Loucy (cell line): ENCODE results near the gene DHFR.

Experiments
- EZH2phosphoT487 ChIP-seq: fragments of 200-600 bp; IDR thresholded peaks from 2 replicates; pipeline ENCODE4 v1.6.1; 2018; ENCODE audit warnings: antibody characterized with exemption, mild to moderate bottlenecking, moderate library complexity, borderline replicate concordance
- TF ChIP-seq, protein P1 (sequence below): fragments of 200-600 bp; sonication (generic); conservative IDR thresholded peaks from 2 replicates; pipeline ENCODE4 v1.5.1; 2014; ENCODE audit warnings: mild to moderate bottlenecking, antibody characterized with exemption, low read length

DNA sequence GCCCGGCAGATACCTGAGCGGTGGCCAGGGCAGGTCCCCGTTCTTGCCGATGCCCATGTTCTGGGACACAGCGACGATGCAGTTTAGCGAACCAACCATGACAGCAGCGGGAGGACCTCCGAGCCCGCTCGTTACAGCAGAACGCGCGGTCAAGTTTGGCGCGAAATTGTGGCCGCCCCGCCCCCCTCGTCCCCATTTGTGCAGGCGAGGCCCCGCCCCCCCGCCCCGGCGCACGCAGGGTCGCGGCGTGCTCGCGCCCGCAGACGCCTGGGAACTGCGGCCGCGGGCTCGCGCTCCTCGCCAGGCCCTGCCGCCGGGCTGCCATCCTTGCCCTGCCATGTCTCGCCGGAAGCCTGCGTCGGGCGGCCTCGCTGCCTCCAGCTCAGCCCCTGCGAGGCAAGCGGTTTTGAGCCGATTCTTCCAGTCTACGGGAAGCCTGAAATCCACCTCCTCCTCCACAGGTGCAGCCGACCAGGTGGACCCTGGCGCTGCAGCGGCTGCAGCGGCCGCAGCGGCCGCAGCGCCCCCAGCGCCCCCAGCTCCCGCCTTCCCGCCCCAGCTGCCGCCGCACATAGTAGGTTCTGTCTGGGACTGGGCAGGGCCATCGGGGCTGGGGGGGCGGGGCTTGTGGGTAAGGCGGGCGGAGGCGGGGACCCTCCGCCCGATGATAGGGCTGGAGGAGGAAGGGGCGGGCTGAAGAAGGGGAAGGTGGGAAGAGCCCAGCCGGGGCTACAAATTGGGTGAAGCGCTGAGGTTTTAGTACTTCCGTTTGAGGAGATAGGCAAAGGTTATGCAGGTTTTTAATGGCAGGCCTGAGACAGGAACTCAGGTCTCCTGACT lies at the start of gene DHFR, which contains the start of gene MSH3:
- TF ChIP-seq, protein P1, sequence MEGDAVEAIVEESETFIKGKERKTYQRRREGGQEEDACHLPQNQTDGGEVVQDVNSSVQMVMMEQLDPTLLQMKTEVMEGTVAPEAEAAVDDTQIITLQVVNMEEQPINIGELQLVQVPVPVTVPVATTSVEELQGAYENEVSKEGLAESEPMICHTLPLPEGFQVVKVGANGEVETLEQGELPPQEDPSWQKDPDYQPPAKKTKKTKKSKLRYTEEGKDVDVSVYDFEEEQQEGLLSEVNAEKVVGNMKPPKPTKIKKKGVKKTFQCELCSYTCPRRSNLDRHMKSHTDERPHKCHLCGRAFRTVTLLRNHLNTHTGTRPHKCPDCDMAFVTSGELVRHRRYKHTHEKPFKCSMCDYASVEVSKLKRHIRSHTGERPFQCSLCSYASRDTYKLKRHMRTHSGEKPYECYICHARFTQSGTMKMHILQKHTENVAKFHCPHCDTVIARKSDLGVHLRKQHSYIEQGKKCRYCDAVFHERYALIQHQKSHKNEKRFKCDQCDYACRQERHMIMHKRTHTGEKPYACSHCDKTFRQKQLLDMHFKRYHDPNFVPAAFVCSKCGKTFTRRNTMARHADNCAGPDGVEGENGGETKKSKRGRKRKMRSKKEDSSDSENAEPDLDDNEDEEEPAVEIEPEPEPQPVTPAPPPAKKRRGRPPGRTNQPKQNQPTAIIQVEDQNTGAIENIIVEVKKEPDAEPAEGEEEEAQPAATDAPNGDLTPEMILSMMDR, result peak; percentile 29
- no peak for TF ChIP-seq EZH2phosphoT487
